HepG2 (cell line): Measurements from ENCODE around the gene TPM1.

ENCODE experiments used
- CBX5 ChIP-seq: sonication (generic); formaldehyde crosslinking; IDR thresholded peaks from 2 replicates; pipeline ENCODE4 v1.4.0; 2020; ENCODE audit warnings: missing genetic modification reagents, borderline replicate concordance
- CREB1 ChIP-seq, 2 experiments: fragments of 450-650 bp in 1 of 2; IDR thresholded peaks; 2 replicates each; pipeline ENCODE4 v1.6.1; 2016 to 2017; ENCODE audit warnings: control low read depth in 1 of 2, mild to moderate bottlenecking in 1 of 2, missing compliant biosample characterization in 1 of 2, missing genetic modification characterization in 1 of 2
- CTCF ChIP-seq: sonication (generic); formaldehyde crosslinking; IDR thresholded peaks from 2 replicates; pipeline ENCODE4 v1.5.0; 2020; ENCODE audit warnings: mild to moderate bottlenecking, missing genetic modification reagents, moderate library complexity
- KLF16 ChIP-seq, 2 experiments: sonication (generic) in 1 of 2; formaldehyde crosslinking in 1 of 2; IDR thresholded peaks; 2 replicates each; pipeline versions ENCODE4 v1.6.1 to v1.8.0; 2016 to 2023; ENCODE audit warnings: missing genetic modification reagents in 2 of 2, missing compliant biosample characterization in 1 of 2
- MAFG ChIP-seq: sonication (generic); formaldehyde crosslinking; IDR thresholded peaks from 2 replicates; pipeline ENCODE4 v1.5.1; 2020; ENCODE audit warnings: mild to moderate bottlenecking, missing genetic modification reagents
- MAX ChIP-seq: IDR thresholded peaks from 2 replicates; pipeline ENCODE4 v1.6.1; 2012; ENCODE audit warnings: inconsistent platforms
- RXRA ChIP-seq: sonication (generic); formaldehyde crosslinking; IDR thresholded peaks from 2 replicates; pipeline ENCODE4 v1.5.1; 2020; ENCODE audit warnings: missing genetic modification reagents
- SMARCE1 ChIP-seq: fragments of 450-650 bp; IDR thresholded peaks from 2 replicates; pipeline ENCODE4 v1.6.1; 2017; ENCODE audit warnings: borderline replicate concordance
- TCF7 ChIP-seq: sonication (generic); IDR thresholded peaks from 2 replicates; pipeline ENCODE4 v1.6.1; 2016; ENCODE audit warnings: antibody characterized with exemption, low read depth
- UBTF ChIP-seq: sonication (generic); formaldehyde crosslinking; IDR thresholded peaks from 2 replicates; pipeline ENCODE4 v1.4.0; 2020; ENCODE audit warnings: mild to moderate bottlenecking, missing genetic modification reagents

DNA sequence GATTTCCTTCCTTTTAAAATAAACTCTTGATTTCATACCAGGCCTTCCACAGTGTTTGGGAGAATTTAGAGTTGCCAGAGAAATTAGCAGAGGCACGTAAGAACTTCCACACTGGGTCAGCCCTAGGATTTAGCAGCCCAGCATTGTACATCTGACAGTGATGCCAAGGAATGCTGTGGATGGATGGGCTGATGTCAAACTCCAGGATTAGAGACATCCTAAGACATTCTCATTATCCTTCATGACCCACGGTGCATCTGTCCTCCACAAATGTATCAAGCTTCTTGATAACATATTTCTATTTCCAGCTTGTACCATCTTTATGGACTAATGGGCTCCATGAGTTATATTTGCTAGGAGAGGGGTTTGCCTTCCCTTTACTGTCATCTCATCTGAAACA, 8.0 kb upstream of the TPM1 start:
- TF ChIP-seq UBTF (CRISPR knock-in tag) (no peak), CBX5 (CRISPR knock-in tag) (no peak), MAX (no peak), TCF7 (no peak), KLF16 (CRISPR knock-in tag; IDR thresholded peaks at IDR 0.05) (no peak), RXRA (no peak), SMARCE1 (no peak), MAFG (CRISPR knock-in tag) (no peak), CTCF (CRISPR knock-in tag) (no peak), CREB1 (IDR thresholded peaks at IDR 0.05) (no peak), CREB1 (CRISPR knock-in tag; IDR thresholded peaks at IDR 0.05) (no peak)
